Measurements from ENCODE around the gene IGSF21. TPM values are rescaled to one million over a fixed set of nuclear protein-coding genes. Genes with fewer than 3 reads are reported as not detected.

Gene IGSF21
- polyA plus RNA-seq, 6 donors from 2014 or later: not detected

DNA sequence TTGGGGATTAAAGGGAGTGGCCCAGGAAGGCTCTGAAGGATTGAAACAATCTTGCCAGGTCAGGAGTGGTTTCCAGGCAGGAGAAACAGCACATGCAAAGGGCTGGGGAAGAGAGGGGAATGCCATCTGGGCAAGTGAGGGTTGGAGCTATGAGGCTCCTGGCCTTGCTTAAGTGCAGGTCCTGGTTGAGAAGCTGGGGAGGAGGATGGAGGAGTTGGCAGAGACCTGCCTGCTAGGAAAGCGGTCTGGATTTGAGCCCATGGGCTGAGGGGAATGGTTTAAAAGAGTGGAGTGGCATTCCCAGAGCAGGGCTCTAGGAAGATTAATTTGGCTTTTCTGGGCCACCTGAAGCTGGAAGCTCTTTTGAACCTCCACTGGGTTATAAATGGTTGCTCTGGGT lies 9.2 kb downstream of the IGSF21 start:
- Mint-ChIP-seq H3K27ac (no peak overlapping the region), H3K4me1 (no peaks in the 10 kb centered on the region), H3K27me3 (peaks cover 33 to 68% (median 60%) of the 10 kb centered on the region in 3 donors), H3K4me3 (no peak overlapping the region), H3K36me3 (no peaks in the 10 kb centered on the region), H3K9me3 (peaks cover 0 to 6% (median 3%) of the 10 kb centered on the region in 7 donors)
- DNase-seq (no peak), ATAC-seq (ENCODE audit: low read depth in 2 of 2) (no peak)

- no peak overlapping the region for H3K4me3 Mint-ChIP-seq
- H3K27me3 Mint-ChIP-seq: peaks cover 20 to 58% (median 47%) of the 10 kb centered on the region in 3 donors
- peaks cover 0 to 6% (median 3%) of the 10 kb centered on the region in 7 donors for H3K9me3 Mint-ChIP-seq
- no peaks in the 10 kb centered on the region for H3K36me3 Mint-ChIP-seq
- ATAC-seq (ENCODE audit: low read depth in 2 of 2): no peak
- no peaks in the 10 kb centered on the region for H3K4me1 Mint-ChIP-seq
- no peak overlapping the region for H3K27ac Mint-ChIP-seq
- no peak for DNase-seq
These were observed 10.5 kb downstream of the IGSF21 start for GRCh38 chr1:18118078-18118477.

- DNase-seq (no peak), ATAC-seq (ENCODE audit: low read depth in 2 of 2) (no peak)
- no peaks in the 10 kb centered on the region for H3K36me3 Mint-ChIP-seq
- H3K9me3 Mint-ChIP-seq: peaks cover 0 to 6% (median 3%) of the 10 kb centered on the region in 7 donors
- peaks cover 22 to 54% (median 47%) of the 10 kb centered on the region in 3 donors for H3K27me3 Mint-ChIP-seq
- no peak overlapping the region for H3K27ac Mint-ChIP-seq
- H3K4me1 Mint-ChIP-seq: no peaks in the 10 kb centered on the region
- H3K4me3 Mint-ChIP-seq: no peak overlapping the region
These were observed 10.9 kb downstream of the IGSF21 start for GRCh38 chr1:18118491-18118890.

GRCh38 chr1:18119289-18119688 lies 11.7 kb downstream of the IGSF21 start:
- Mint-ChIP-seq H3K4me3 (no peak overlapping the region), H3K9me3 (peaks cover 0 to 6% (median 3%) of the 10 kb centered on the region in 7 donors), H3K36me3 (no peaks in the 10 kb centered on the region), H3K4me1 (no peaks in the 10 kb centered on the region), H3K27ac (no peak overlapping the region), H3K27me3 (peaks cover 22 to 46% (median 43%) of the 10 kb centered on the region in 3 donors)
- DNase-seq: no peak
- ATAC-seq (ENCODE audit: low read depth in 2 of 2): no peak

DNA sequence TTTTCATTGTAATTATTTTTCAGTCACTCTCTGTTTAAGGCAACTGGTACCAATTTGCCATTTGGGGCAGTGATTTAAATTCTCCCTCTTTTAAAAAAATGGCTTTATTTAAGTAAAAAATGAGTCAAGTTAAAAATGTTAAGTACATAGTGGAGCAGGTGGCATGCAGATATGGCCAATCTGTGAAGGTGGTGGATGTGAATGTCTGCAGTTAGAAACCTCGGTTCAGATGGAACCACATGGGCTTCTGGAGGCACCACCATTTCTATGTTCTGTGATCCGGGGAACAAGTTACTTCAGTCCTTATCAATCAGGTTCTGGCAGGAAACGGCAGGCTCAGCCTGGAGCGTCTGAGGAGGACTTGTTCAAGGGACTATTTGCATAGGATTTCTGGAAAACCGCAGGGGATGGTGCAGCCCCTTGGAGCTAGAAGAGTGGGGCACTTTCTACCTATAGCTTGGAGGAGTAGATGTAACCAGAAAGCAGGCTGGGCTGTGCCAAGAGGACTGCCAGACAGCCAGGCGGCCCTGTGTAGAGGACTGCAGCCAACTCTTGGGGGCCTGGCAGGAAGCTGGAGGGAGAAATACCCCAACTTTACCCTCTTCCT lies 12.3 kb downstream of the IGSF21 start:
- peaks cover 18 to 43% (median 43%) of the 10 kb centered on the region in 3 donors for H3K27me3 Mint-ChIP-seq
- H3K36me3 Mint-ChIP-seq: no peaks in the 10 kb centered on the region
- no peaks in the 10 kb centered on the region for H3K4me1 Mint-ChIP-seq
- DNase-seq (no peak), ATAC-seq (ENCODE audit: low read depth in 2 of 2) (no peak)
- H3K4me3 Mint-ChIP-seq: no peak overlapping the region
- H3K9me3 Mint-ChIP-seq: peaks cover 0 to 6% (median 3%) of the 10 kb centered on the region in 7 donors
- H3K27ac Mint-ChIP-seq: no peak overlapping the region

DNA sequence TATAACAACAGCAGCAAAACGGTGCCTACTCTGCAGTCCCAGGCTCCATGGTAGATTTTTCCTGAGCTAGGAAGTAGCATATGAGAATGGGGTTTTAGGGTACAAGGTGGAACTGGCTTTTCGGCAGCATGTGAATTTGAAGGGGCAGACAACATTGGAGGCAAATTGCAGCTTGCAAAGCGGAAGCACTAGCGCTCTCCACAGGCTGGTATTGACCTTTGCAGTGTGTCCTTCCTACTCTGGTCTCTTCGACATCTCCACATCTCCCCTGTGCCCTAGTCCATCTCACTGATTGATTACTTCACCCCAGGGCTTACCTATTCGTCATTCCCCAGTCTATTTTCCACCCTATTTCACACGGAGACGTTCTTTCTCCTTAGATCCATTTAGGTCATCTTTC lies 13.0 kb downstream of the IGSF21 start:
- H3K4me1 Mint-ChIP-seq: no peaks in the 10 kb centered on the region
- H3K27me3 Mint-ChIP-seq: peaks cover 18 to 43% (median 38%) of the 10 kb centered on the region in 3 donors
- no peak overlapping the region for H3K27ac Mint-ChIP-seq
- H3K4me3 Mint-ChIP-seq: no peak overlapping the region
- peaks cover 0 to 6% (median 2%) of the 10 kb centered on the region in 7 donors for H3K9me3 Mint-ChIP-seq
- no peak for ATAC-seq (ENCODE audit: low read depth in 2 of 2)
- DNase-seq: no peak
- H3K36me3 Mint-ChIP-seq: no peaks in the 10 kb centered on the region

DNA sequence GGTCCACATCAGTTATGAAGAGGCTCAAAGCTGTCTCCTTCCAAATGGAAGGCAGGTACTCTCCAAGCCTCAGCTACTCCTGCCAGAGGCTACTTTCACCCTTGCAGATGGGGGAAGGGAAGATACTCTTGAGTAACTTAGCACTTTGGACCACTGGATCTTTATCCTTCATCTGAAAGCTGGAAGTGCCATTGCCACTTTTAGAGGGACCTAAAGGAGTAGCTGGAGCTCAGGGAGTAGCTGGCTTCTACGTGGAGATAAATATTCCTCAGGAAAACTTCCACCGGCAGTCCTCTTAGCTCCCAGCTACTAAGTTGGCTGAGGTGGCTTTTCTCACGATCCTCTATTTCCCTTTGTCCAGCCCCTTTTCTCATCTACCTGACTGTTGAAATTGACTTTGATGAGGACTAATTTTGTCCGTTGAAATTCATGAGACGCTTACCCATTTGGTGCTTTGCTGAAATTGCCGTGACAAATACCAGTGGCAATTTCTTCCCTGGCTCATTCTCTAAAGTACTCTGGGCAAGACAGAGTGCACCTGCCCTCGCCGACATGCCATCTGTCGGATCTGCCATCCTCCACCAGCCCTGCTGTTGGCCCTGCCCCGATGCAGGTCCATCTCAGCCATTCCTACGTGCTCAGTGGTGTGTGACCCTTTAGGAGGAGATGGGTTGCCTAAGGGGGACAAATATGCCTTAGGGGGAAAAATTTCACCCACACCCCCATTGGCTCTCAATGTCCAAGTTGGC lies 13.6 kb downstream of the IGSF21 start:
- Mint-ChIP-seq H3K9me3 (peaks cover 0 to 6% (median 2%) of the 10 kb centered on the region in 7 donors), H3K27ac (peak overlapping the region in 1 of 6 donors; percentile 32), H3K27me3 (peaks cover 18 to 42% (median 39%) of the 10 kb centered on the region in 3 donors), H3K36me3 (no peaks in the 10 kb centered on the region), H3K4me3 (no peak overlapping the region), H3K4me1 (no peaks in the 10 kb centered on the region)
- ATAC-seq (ENCODE audit: low read depth in 2 of 2) (no peak), DNase-seq (no peak)

DNA sequence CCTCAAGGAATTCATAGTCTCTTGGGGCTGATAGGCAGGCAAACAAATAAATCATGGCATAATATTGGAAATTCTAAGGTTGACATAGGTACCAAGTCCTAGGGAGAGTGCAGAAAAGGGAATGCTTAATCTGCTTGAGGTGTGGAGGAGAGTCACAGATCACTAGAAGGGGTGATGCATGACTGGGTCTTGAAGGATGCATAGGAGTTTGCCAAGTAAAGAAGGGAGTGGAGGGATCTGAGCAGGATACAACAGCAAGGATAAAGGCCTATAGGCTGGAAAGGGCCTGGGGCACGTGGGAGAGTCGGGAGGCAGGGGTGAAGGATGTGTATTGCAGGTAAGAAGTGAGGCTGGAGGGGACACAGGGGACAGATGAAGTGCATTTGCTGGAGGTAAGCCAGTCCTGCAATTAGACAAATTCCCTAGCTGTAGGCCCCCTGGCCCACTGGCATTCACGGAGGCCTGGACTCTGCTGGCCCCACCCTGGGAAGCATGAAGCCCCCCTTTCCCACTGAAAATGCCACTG lies 15.9 kb downstream of the IGSF21 start:
- Mint-ChIP-seq H3K27me3 (peaks cover 13 to 44% (median 34%) of the 10 kb centered on the region in 3 donors), H3K4me1 (no peaks in the 10 kb centered on the region), H3K4me3 (no peak overlapping the region), H3K36me3 (no peaks in the 10 kb centered on the region), H3K27ac (no peak overlapping the region), H3K9me3 (peaks cover 0 to 6% (median 2%) of the 10 kb centered on the region in 7 donors)
- DNase-seq (no peak), ATAC-seq (ENCODE audit: low read depth in 2 of 2) (no peak)

GRCh38 chr1:18124977-18125376 lies 17.4 kb downstream of the IGSF21 start:
- H3K4me1 Mint-ChIP-seq: no peaks in the 10 kb centered on the region
- no peak overlapping the region for H3K4me3 Mint-ChIP-seq
- ATAC-seq (ENCODE audit: low read depth in 2 of 2) (no peak), DNase-seq (no peak)
- H3K27me3 Mint-ChIP-seq: peaks cover 8 to 52% (median 34%) of the 10 kb centered on the region in 3 donors
- peaks cover 0 to 6% (median 0%) of the 10 kb centered on the region in 7 donors for H3K9me3 Mint-ChIP-seq
- no peaks in the 10 kb centered on the region for H3K36me3 Mint-ChIP-seq
- H3K27ac Mint-ChIP-seq: no peak overlapping the region

GRCh38 chr1:18126616-18127015 lies 19.0 kb downstream of the IGSF21 start:
- H3K4me1 Mint-ChIP-seq: no peaks in the 10 kb centered on the region
- DNase-seq (no peak), ATAC-seq (ENCODE audit: low read depth in 2 of 2) (no peak)
- H3K9me3 Mint-ChIP-seq: peaks cover 0 to 2% (median 0%) of the 10 kb centered on the region in 7 donors
- H3K4me3 Mint-ChIP-seq: no peak overlapping the region
- no peak overlapping the region for H3K27ac Mint-ChIP-seq
- H3K36me3 Mint-ChIP-seq: no peaks in the 10 kb centered on the region
- peaks cover 10 to 52% (median 26%) of the 10 kb centered on the region in 3 donors for H3K27me3 Mint-ChIP-seq

DNA sequence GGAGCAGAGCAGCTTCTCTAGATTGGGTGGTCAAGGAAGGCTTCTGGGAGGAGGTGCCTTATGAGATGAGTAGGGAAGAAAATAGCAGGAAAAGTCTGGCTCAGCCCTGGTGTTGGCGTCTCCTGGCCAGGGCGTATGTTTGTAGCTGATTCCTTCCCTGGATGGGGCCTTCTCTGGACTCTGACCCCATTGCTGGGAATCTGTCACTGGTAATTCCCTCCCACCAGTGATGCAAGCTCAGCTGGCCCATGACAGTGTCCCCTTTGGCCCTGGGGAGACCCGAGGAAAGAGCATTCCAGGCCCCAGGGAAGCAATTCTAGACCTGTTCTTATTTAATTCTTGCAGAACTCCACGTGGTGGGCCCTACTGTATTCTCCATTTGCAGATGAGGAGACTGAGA lies 20.7 kb downstream of the IGSF21 start:
- peaks cover 17 to 52% (median 25%) of the 10 kb centered on the region in 3 donors for H3K27me3 Mint-ChIP-seq
- no peak overlapping the region for H3K4me3 Mint-ChIP-seq
- ATAC-seq (ENCODE audit: low read depth in 2 of 2) (no peak), DNase-seq (no peak)
- no peaks in the 10 kb centered on the region for H3K4me1 Mint-ChIP-seq
- no peaks in the 10 kb centered on the region for H3K36me3 Mint-ChIP-seq
- no peak overlapping the region for H3K27ac Mint-ChIP-seq
- peaks cover 0 to 2% (median 0%) of the 10 kb centered on the region in 7 donors for H3K9me3 Mint-ChIP-seq

- no peaks in the 10 kb centered on the region for H3K36me3 Mint-ChIP-seq
- ATAC-seq (ENCODE audit: low read depth in 2 of 2) (no peak), DNase-seq (no peak)
- H3K4me1 Mint-ChIP-seq: no peaks in the 10 kb centered on the region
- peaks cover 23 to 42% (median 29%) of the 10 kb centered on the region in 3 donors for H3K27me3 Mint-ChIP-seq
- H3K27ac Mint-ChIP-seq: no peak overlapping the region
- H3K4me3 Mint-ChIP-seq: no peak overlapping the region
- peaks cover 0 to 2% (median 0%) of the 10 kb centered on the region in 7 donors for H3K9me3 Mint-ChIP-seq
These were observed 22.8 kb downstream of the IGSF21 start for GRCh38 chr1:18130356-18130755.

DNA sequence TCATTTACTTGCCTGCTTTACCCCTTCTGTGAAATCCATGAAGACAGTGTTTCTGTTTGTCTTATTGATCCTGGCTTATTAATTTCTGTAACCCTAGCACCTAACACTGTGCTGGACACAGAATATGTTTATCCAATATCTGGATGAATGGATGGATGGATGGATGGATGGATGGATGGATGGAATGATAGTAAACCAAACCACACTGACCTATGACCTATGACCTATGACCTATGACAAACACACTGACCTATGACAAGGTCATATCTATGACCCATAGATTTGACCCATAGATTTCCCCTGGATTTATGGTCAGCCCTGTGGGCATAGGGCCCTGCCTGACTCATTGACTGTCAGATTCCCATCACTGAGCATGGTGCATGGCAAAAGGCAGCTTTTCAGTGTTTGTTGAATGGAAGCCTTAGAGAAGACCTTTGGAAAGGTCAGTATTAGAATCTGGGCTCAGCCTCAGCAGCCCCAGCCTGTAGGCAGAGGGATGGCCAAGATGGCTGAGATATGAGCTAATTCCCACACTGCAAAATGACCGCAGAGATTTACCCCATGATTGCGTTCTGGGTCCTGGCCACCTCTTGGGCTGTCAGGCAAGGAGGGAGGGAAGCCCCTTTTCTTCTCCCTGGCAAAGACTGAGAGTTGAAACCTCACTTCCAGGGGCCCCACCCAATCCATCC lies 24.6 kb downstream of the IGSF21 start:
- Mint-ChIP-seq H3K4me3 (no peak overlapping the region), H3K4me1 (no peaks in the 10 kb centered on the region), H3K36me3 (no peaks in the 10 kb centered on the region), H3K27ac (no peak overlapping the region), H3K27me3 (peaks cover 18 to 27% (median 24%) of the 10 kb centered on the region in 3 donors), H3K9me3 (peaks cover 0 to 5% (median 0%) of the 10 kb centered on the region in 7 donors)
- DNase-seq: no peak
- ATAC-seq (ENCODE audit: low read depth in 2 of 2): no peak
